ENCODE data around the gene TTLL6. TPM values are rescaled to one million over a fixed set of nuclear protein-coding genes. Genes with fewer than 3 reads are reported as not detected.
A peak's percentile ranks its signal among the peaks of the same experiment; 100 is the strongest.

The TTLL6 gene
- total RNA-seq, 2 donors from 2014 or later = 0.49 to 2.1 TPM

DNA sequence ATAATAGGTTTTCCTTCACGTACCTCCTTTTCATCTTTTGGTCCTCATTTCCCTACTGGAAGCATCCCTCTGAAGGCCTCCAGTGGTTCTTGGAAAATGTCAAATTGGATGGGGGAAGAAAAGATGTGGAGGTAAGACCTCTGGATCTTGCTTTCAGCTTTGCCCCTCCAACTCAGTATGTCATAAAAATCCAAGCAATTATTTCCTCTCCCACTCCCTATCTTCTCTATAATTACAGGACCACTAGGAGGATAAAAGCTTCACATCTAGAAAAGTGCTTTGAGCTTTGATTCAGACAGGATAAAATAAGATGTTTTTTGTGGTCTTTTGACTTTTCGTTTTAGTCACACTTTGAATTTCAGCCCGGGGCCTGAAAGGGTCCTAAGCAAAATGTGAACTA is 1.7 kb downstream of the TTLL6 start:
- peaks cover 35% of the 10 kb centered on the region for H3K27me3 Mint-ChIP-seq (ENCODE audit: insufficient read depth)
- Histone ChIP-seq H3K27me3 (ENCODE audit: control insufficient read depth, insufficient read depth, low read length, poor library complexity, severe bottlenecking) (peaks cover 33% of the 10 kb centered on the region), H3K9ac (ENCODE audit: extremely low read depth, low read length, poor library complexity, severe bottlenecking) (no peak overlapping the region), H3K9me3 (ENCODE audit: control insufficient read depth, low read length) (no peaks in the 10 kb centered on the region), H3K36me3 (ENCODE audit: control insufficient read depth, insufficient read depth, low read length) (no peaks in the 10 kb centered on the region), H3K4me3 (ENCODE audit: low read length) (no peak overlapping the region), H3K27ac (ENCODE audit: low read depth, low read length) (no peak overlapping the region), H3K4me1 (ENCODE audit: control insufficient read depth, insufficient read depth, low read length) (peaks cover 11% of the 10 kb centered on the region)
- H3K4me3 Mint-ChIP-seq = no peak overlapping the region
- WGBS, 2 experiments (ENCODE audit: insufficient coverage in 1 of 2, insufficient read length in 1 of 2) = 86 to 96% methylated on average over 2 of the region's 3 CpGs
- TF ChIP-seq, protein P1, sequence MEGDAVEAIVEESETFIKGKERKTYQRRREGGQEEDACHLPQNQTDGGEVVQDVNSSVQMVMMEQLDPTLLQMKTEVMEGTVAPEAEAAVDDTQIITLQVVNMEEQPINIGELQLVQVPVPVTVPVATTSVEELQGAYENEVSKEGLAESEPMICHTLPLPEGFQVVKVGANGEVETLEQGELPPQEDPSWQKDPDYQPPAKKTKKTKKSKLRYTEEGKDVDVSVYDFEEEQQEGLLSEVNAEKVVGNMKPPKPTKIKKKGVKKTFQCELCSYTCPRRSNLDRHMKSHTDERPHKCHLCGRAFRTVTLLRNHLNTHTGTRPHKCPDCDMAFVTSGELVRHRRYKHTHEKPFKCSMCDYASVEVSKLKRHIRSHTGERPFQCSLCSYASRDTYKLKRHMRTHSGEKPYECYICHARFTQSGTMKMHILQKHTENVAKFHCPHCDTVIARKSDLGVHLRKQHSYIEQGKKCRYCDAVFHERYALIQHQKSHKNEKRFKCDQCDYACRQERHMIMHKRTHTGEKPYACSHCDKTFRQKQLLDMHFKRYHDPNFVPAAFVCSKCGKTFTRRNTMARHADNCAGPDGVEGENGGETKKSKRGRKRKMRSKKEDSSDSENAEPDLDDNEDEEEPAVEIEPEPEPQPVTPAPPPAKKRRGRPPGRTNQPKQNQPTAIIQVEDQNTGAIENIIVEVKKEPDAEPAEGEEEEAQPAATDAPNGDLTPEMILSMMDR (conservative IDR thresholded peaks at IDR 0.05) = no peak
- H3K36me3 Mint-ChIP-seq (ENCODE audit: low read depth) = no peaks in the 10 kb centered on the region
- peaks cover 18% of the 10 kb centered on the region for H3K4me1 Mint-ChIP-seq
- DNase-seq = no peak
- no peaks in the 10 kb centered on the region for H3K9me3 Mint-ChIP-seq
- H3K27ac Mint-ChIP-seq = no peak overlapping the region

DNA sequence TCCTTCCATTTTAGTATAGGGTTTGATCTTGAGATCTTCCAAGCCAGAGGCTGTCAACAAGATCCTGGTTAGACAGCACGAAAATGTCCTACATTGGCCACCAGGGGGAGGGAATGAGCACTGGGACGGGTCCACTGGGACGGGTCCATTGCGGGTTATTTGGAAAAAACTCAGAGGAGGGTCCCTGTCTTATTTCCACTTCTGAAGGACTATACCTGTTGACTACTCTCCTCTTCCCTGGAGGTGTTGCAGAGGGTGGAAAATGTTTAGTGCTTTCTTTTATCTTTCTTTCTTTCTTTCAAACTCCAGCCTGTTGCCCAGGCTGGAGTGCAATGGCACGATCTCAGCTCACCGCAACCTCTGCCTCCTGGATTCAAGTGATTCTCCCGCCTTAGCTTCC is 2.5 kb downstream of the TTLL6 start:
- Histone ChIP-seq H3K9ac (ENCODE audit: extremely low read depth, low read length, poor library complexity, severe bottlenecking) (no peak overlapping the region), H3K4me3 (ENCODE audit: low read length) (no peak overlapping the region), H3K27ac (ENCODE audit: low read depth, low read length) (no peak overlapping the region), H3K36me3 (ENCODE audit: control insufficient read depth, insufficient read depth, low read length) (no peaks in the 10 kb centered on the region), H3K27me3 (ENCODE audit: control insufficient read depth, insufficient read depth, low read length, poor library complexity, severe bottlenecking) (peaks cover 33% of the 10 kb centered on the region), H3K9me3 (ENCODE audit: control insufficient read depth, low read length) (no peaks in the 10 kb centered on the region), H3K4me1 (ENCODE audit: control insufficient read depth, insufficient read depth, low read length) (peaks cover 11% of the 10 kb centered on the region)
- TF ChIP-seq, protein P1 (conservative IDR thresholded peaks at IDR 0.05) = peak; percentile 95
- no peak overlapping the region for H3K27ac Mint-ChIP-seq
- WGBS, 2 experiments (ENCODE audit: insufficient coverage in 1 of 2, insufficient read length in 1 of 2) = 29 to 40% methylated on average over 5 to 7 of the region's 7 CpGs
- peak; percentile 94 for DNase-seq
- H3K4me3 Mint-ChIP-seq = no peak overlapping the region
- H3K9me3 Mint-ChIP-seq = no peaks in the 10 kb centered on the region
- H3K4me1 Mint-ChIP-seq = peaks cover 18% of the 10 kb centered on the region
- peaks cover 38% of the 10 kb centered on the region for H3K27me3 Mint-ChIP-seq (ENCODE audit: insufficient read depth)
- H3K36me3 Mint-ChIP-seq (ENCODE audit: low read depth) = no peaks in the 10 kb centered on the region

DNA sequence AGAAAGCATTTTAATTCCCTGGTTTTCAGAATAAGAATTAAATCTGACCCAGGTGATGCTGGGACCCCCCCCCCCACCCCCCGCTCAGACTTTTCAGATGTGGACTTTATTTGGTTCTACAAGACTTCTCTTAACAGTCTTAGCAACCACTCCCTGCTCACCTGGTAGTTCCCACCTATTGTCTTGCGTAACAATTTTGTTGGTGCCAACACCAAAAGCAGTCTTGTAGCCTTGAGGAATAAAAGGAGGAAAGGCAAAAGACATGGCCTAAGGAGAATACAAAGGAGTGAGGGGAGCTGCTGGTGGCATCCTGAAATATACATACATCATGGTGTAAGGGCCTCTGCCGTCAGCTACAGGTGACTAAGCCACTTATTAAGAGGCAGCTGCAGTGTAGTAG is 5.0 kb downstream of the TTLL6 start:
- H3K9ac ChIP-seq (ENCODE audit: extremely low read depth, low read length, poor library complexity, severe bottlenecking) = no peak overlapping the region
- no peak for DNase-seq
- peaks cover 47% of the 10 kb centered on the region for H3K27me3 Mint-ChIP-seq (ENCODE audit: insufficient read depth)
- H3K27ac Mint-ChIP-seq = no peak overlapping the region
- H3K4me1 Mint-ChIP-seq = peaks cover 11% of the 10 kb centered on the region
- no peaks in the 10 kb centered on the region for H3K9me3 Mint-ChIP-seq
- peaks cover 5% of the 10 kb centered on the region for H3K4me1 ChIP-seq (ENCODE audit: control insufficient read depth, insufficient read depth, low read length)
- H3K36me3 ChIP-seq (ENCODE audit: control insufficient read depth, insufficient read depth, low read length) = no peaks in the 10 kb centered on the region
- H3K4me3 Mint-ChIP-seq = no peak overlapping the region
- no peaks in the 10 kb centered on the region for H3K36me3 Mint-ChIP-seq (ENCODE audit: low read depth)
- TF ChIP-seq, protein P1 (conservative IDR thresholded peaks at IDR 0.05) = no peak
- H3K4me3 ChIP-seq (ENCODE audit: low read length) = no peak overlapping the region
- H3K9me3 ChIP-seq (ENCODE audit: control insufficient read depth, low read length) = no peaks in the 10 kb centered on the region
- 85 to 92% methylated on average over 2 of the region's 3 CpGs for WGBS, 2 experiments (ENCODE audit: insufficient coverage in 1 of 2, insufficient read length in 1 of 2)
- H3K27me3 ChIP-seq (ENCODE audit: control insufficient read depth, insufficient read depth, low read length, poor library complexity, severe bottlenecking) = peaks cover 33% of the 10 kb centered on the region
- H3K27ac ChIP-seq (ENCODE audit: low read depth, low read length) = no peak overlapping the region

All from endodermal cell (in vitro differentiated cells).